SH-SY5Y (cell line): Measurements from ENCODE around the gene SART1.

Experiments used
- GATA2 ChIP-seq: IDR thresholded peaks from 2 replicates; pipeline ENCODE4 v1.6.1; 2011; ENCODE audit warnings: mild to moderate bottlenecking, low read depth, low read length
- GATA3 ChIP-seq: IDR thresholded peaks from 2 replicates; pipeline ENCODE4 v1.6.1; 2011; ENCODE audit warnings: low read depth, mild to moderate bottlenecking, low read length, moderate library complexity

- TF ChIP-seq GATA2 = no peak
- TF ChIP-seq GATA3 = no peak
Observed at GRCh38 chr11:65981972-65982823, 20.7 kb downstream of the SART1 start.
